HEK293 (cell line): ENCODE measurements around the gene GABBR2.

Experiments
- CTCF ChIA-PET: fragments of 350-600 bp; formaldehyde crosslinking; extraction: SDS; loops from one replicate; lab custom pipeline; 2021; ENCODE audit warnings: antibody characterized with exemption; lab: Yijun Ruan, JAX
- POLR2A ChIA-PET: fragments of 300-600 bp; formaldehyde crosslinking; extraction: SDS; loops from one replicate; lab custom pipeline; 2020; ENCODE audit warnings: antibody characterized with exemption, inconsistent platforms; lab: Yijun Ruan, JAX
- H3K27ac ChIP-seq: fragments of 200-500 bp; sonication (Bioruptor generic); 2 replicates; pipeline ENCODE4 v1.5.1; 2014; ENCODE audit warnings: low read depth, low read length, control low read depth, inconsistent platforms; ENCODE audit errors: extremely low read depth
- H3K36me3 ChIP-seq, 2 experiments: fragments of 200-500 bp in 1 of 2; sonication (Bioruptor generic) in 1 of 2; 1 replicate in 1 of 2; 2 replicates in 1 of 2; pipeline ENCODE4 v1.5.1; 2014 to 2017; ENCODE audit warnings: inconsistent platforms in 2 of 2, low read length in 2 of 2; ENCODE audit not compliant: control insufficient read depth in 2 of 2, insufficient read depth in 1 of 2
- H3K4me1 ChIP-seq: fragments of 200-500 bp; sonication (Bioruptor generic); 2 replicates; pipeline ENCODE4 v1.5.1; 2014; ENCODE audit warnings: mild to moderate bottlenecking, low read length, inconsistent platforms; ENCODE audit not compliant: control insufficient read depth, insufficient read depth
- H3K4me3 ChIP-seq: 2 replicates; pipeline ENCODE4 v1.5.1; 2011; ENCODE audit warnings: low read depth, mild to moderate bottlenecking, control low read depth, low read length, moderate library complexity
- H3K9me3 ChIP-seq: fragments of 200-500 bp; sonication (Bioruptor generic); 2 replicates; pipeline ENCODE4 v1.5.1; 2014; ENCODE audit warnings: low read depth, low read length, inconsistent platforms; ENCODE audit not compliant: control insufficient read depth, insufficient read depth
- FEZF1 ChIP-seq: fragments of 450-650 bp; formaldehyde crosslinking; IDR thresholded peaks from 2 replicates; pipeline ENCODE4 v1.5.1; 2016; ENCODE audit warnings: missing biosample characterization, missing genetic modification characterization
- HOXD13 ChIP-seq: sonication (generic); formaldehyde crosslinking; IDR thresholded peaks from 2 replicates; pipeline ENCODE4 v1.8.0; 2022; ENCODE audit warnings: missing genetic modification reagents, borderline replicate concordance
- KLF7 ChIP-seq: fragments of 450-650 bp; formaldehyde crosslinking; IDR thresholded peaks from 2 replicates; pipeline ENCODE4 v1.5.1; 2016; ENCODE audit warnings: missing biosample characterization, missing genetic modification characterization, borderline replicate concordance
- KLF9 ChIP-seq: fragments of 450-650 bp; formaldehyde crosslinking; IDR thresholded peaks from 2 replicates; pipeline ENCODE4 v1.5.1; 2016; ENCODE audit warnings: missing biosample characterization, missing genetic modification characterization, low read depth
- SALL2 ChIP-seq: fragments of 450-650 bp; formaldehyde crosslinking; IDR thresholded peaks from 2 replicates; pipeline ENCODE4 v1.5.0; 2017; ENCODE audit warnings: missing biosample characterization, mild to moderate bottlenecking, missing genetic modification characterization, borderline replicate concordance
- SCRT1 ChIP-seq: fragments of 450-650 bp; formaldehyde crosslinking; IDR thresholded peaks from 2 replicates; pipeline ENCODE4 v1.5.1; 2016; ENCODE audit warnings: missing biosample characterization, missing genetic modification characterization, borderline replicate concordance
- ZBTB10 ChIP-seq: fragments of 450-650 bp; formaldehyde crosslinking; IDR thresholded peaks from 2 replicates; pipeline ENCODE4 v1.5.1; 2016; ENCODE audit warnings: missing biosample characterization, missing genetic modification characterization
- ZBTB8A ChIP-seq: fragments of 450-650 bp; formaldehyde crosslinking; IDR thresholded peaks from 2 replicates; pipeline ENCODE4 v1.5.1; 2016; ENCODE audit warnings: missing biosample characterization, missing genetic modification characterization
- ZNF10 ChIP-seq: fragments of 450-650 bp; formaldehyde crosslinking; IDR thresholded peaks from 2 replicates; pipeline ENCODE4 v1.5.1; 2017; ENCODE audit warnings: missing biosample characterization, missing genetic modification characterization
- ZNF112 ChIP-seq: fragments of 450-650 bp; formaldehyde crosslinking; IDR thresholded peaks from 2 replicates; pipeline ENCODE4 v1.5.0; 2017; ENCODE audit warnings: missing biosample characterization, missing genetic modification characterization
- ZNF138 ChIP-seq: fragments of 450-650 bp; formaldehyde crosslinking; IDR thresholded peaks from 2 replicates; pipeline ENCODE4 v1.5.1; 2016; ENCODE audit warnings: missing biosample characterization, missing genetic modification characterization, borderline replicate concordance
- ZNF169 ChIP-seq: fragments of 450-650 bp; formaldehyde crosslinking; IDR thresholded peaks from 2 replicates; pipeline ENCODE4 v1.5.1; 2016; ENCODE audit warnings: missing biosample characterization, missing genetic modification characterization
- ZNF174 ChIP-seq: fragments of 450-650 bp; formaldehyde crosslinking; IDR thresholded peaks from 2 replicates; pipeline ENCODE4 v1.5.0; 2017; ENCODE audit warnings: missing biosample characterization, mild to moderate bottlenecking, missing genetic modification characterization
- ZNF473 ChIP-seq: fragments of 450-650 bp; formaldehyde crosslinking; IDR thresholded peaks from 2 replicates; pipeline ENCODE4 v1.5.1; 2017; ENCODE audit warnings: missing biosample characterization, missing genetic modification characterization
- ZNF513 ChIP-seq: fragments of 450-650 bp; IDR thresholded peaks from 2 replicates; pipeline ENCODE4 v1.5.1; 2018; ENCODE audit warnings: missing biosample characterization, missing genetic modification characterization
- ZNF600 ChIP-seq: fragments of 450-650 bp; formaldehyde crosslinking; IDR thresholded peaks from 2 replicates; pipeline ENCODE4 v1.5.1; 2016; ENCODE audit warnings: missing biosample characterization, missing genetic modification characterization
- ZSCAN4 ChIP-seq: fragments of 450-650 bp; formaldehyde crosslinking; IDR thresholded peaks from 2 replicates; pipeline ENCODE4 v1.5.1; 2017; ENCODE audit warnings: missing biosample characterization, missing genetic modification characterization
- TF ChIP-seq, protein P1 (sequence below): fragments of 450-650 bp; formaldehyde crosslinking; IDR thresholded peaks from 2 replicates; pipeline ENCODE4 v1.5.1; 2016; ENCODE audit warnings: missing biosample characterization, missing genetic modification characterization
- TF ChIP-seq, protein P2 (sequence below): fragments of 450-650 bp; formaldehyde crosslinking; IDR thresholded peaks from 2 replicates; pipeline ENCODE4 v1.5.1; 2016; ENCODE audit warnings: missing biosample characterization, missing genetic modification characterization, borderline replicate concordance
- TF ChIP-seq, protein P3 (sequence below): IDR thresholded peaks from 2 replicates; pipeline ENCODE4 v1.6.1; 2011; ENCODE audit warnings: mild to moderate bottlenecking, low read depth, low read length, borderline replicate concordance

Gene GABBR2

GRCh38 chr9:98256756-98257155 lies 452.0 kb downstream of the GABBR2 start (continued):
- TF ChIP-seq, protein P1, sequence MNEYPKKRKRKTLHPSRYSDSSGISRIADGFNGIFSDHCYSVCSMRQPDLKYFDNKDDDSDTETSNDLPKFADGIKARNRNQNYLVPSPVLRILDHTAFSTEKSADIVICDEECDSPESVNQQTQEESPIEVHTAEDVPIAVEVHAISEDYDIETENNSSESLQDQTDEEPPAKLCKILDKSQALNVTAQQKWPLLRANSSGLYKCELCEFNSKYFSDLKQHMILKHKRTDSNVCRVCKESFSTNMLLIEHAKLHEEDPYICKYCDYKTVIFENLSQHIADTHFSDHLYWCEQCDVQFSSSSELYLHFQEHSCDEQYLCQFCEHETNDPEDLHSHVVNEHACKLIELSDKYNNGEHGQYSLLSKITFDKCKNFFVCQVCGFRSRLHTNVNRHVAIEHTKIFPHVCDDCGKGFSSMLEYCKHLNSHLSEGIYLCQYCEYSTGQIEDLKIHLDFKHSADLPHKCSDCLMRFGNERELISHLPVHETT: no peak
- 0 out of 2 replicates have a peak, but pooled peaks have one; percentile 12 for TF ChIP-seq ZNF513 (tag by site-specific recombination)

GRCh38 chr9:98255578-98256296 lies 453.0 kb downstream of the GABBR2 start, which contains the start of gene TBC1D2:
Gene TBC1D2 (minus strand): TSS chr9:98255649. CDS start chr9:98255541, 108 bp downstream.
- ChIA-PET POLR2A (interaction anchor here (0.5 to 2.7 kb wide), 18 partner anchors 9 to 622 kb away, joined by 3 to 26 read pairs (median 4); partner anchors contain the start of genes NANS, NCBP1, TRIM14 and TRMO), CTCF (interaction anchor here (0.6 to 4.0 kb wide), 11 partner anchors 10 to 344 kb away, joined by 3 to 25 read pairs (median 5); partner anchors contain the start of gene NANS)
- Histone ChIP-seq H3K27ac (peak within 1 kb of the TSS; percentile 76), H3K4me1 (no peaks in the 10 kb centered on the region), H3K9me3 (no peaks in the 10 kb centered on the region), H3K4me3 (peak within 1 kb of the TSS; percentile 88), H3K36me3 (no peaks in the 10 kb centered on the region)
- TF ChIP-seq SCRT1 (tag by site-specific recombination) (no peak), SALL2 (tag by site-specific recombination) (no peak), ZNF473 (tag by site-specific recombination) (no peak), ZNF112 (tag by site-specific recombination) (no peak), ZNF169 (tag by site-specific recombination) (no peak), ZNF10 (no peak), HOXD13 (CRISPR knock-in tag) (0 out of 2 replicates have a peak, but pooled peaks have one; percentile 10), KLF9 (tag by site-specific recombination) (peak; percentile 96), ZNF174 (no peak), ZBTB10 (no peak; the same call in 1 of the 2 replicates), ZSCAN4 (no peak), ZBTB8A (tag by site-specific recombination) (peak; percentile 91), FEZF1 (tag by site-specific recombination) (no peak), ZNF138 (tag by site-specific recombination) (no peak), ZNF600 (tag by site-specific recombination) (peak; percentile 93), KLF7 (0 out of 2 replicates have a peak, but pooled peaks have one; percentile 62)
- TF ChIP-seq, protein P2, sequence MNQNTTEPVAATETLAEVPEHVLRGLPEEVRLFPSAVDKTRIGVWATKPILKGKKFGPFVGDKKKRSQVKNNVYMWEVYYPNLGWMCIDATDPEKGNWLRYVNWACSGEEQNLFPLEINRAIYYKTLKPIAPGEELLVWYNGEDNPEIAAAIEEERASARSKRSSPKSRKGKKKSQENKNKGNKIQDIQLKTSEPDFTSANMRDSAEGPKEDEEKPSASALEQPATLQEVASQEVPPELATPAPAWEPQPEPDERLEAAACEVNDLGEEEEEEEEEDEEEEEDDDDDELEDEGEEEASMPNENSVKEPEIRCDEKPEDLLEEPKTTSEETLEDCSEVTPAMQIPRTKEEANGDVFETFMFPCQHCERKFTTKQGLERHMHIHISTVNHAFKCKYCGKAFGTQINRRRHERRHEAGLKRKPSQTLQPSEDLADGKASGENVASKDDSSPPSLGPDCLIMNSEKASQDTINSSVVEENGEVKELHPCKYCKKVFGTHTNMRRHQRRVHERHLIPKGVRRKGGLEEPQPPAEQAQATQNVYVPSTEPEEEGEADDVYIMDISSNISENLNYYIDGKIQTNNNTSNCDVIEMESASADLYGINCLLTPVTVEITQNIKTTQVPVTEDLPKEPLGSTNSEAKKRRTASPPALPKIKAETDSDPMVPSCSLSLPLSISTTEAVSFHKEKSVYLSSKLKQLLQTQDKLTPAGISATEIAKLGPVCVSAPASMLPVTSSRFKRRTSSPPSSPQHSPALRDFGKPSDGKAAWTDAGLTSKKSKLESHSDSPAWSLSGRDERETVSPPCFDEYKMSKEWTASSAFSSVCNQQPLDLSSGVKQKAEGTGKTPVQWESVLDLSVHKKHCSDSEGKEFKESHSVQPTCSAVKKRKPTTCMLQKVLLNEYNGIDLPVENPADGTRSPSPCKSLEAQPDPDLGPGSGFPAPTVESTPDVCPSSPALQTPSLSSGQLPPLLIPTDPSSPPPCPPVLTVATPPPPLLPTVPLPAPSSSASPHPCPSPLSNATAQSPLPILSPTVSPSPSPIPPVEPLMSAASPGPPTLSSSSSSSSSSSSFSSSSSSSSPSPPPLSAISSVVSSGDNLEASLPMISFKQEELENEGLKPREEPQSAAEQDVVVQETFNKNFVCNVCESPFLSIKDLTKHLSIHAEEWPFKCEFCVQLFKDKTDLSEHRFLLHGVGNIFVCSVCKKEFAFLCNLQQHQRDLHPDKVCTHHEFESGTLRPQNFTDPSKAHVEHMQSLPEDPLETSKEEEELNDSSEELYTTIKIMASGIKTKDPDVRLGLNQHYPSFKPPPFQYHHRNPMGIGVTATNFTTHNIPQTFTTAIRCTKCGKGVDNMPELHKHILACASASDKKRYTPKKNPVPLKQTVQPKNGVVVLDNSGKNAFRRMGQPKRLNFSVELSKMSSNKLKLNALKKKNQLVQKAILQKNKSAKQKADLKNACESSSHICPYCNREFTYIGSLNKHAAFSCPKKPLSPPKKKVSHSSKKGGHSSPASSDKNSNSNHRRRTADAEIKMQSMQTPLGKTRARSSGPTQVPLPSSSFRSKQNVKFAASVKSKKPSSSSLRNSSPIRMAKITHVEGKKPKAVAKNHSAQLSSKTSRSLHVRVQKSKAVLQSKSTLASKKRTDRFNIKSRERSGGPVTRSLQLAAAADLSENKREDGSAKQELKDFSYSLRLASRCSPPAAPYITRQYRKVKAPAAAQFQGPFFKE (tag by site-specific recombination): no peak
- TF ChIP-seq, protein P3, sequence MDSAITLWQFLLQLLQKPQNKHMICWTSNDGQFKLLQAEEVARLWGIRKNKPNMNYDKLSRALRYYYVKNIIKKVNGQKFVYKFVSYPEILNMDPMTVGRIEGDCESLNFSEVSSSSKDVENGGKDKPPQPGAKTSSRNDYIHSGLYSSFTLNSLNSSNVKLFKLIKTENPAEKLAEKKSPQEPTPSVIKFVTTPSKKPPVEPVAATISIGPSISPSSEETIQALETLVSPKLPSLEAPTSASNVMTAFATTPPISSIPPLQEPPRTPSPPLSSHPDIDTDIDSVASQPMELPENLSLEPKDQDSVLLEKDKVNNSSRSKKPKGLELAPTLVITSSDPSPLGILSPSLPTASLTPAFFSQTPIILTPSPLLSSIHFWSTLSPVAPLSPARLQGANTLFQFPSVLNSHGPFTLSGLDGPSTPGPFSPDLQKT: no peak; the same call in 1 of the 2 replicates
